Measurements from ENCODE around the gene DNASE1. TPM values are rescaled to one million over a fixed set of nuclear protein-coding genes. Genes with fewer than 3 reads are reported as not detected.
"Not testable (repeated sequence)": the region's sequence is repeated elsewhere in the genome, so short reads cannot be mapped to it uniquely, and the experiment has no call there.

Gene DNASE1, protein sequence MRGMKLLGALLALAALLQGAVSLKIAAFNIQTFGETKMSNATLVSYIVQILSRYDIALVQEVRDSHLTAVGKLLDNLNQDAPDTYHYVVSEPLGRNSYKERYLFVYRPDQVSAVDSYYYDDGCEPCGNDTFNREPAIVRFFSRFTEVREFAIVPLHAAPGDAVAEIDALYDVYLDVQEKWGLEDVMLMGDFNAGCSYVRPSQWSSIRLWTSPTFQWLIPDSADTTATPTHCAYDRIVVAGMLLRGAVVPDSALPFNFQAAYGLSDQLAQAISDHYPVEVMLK
- total RNA-seq = 1 to 10 TPM; 3.7 to 4.2 (median 3.9) TPM

DNA sequence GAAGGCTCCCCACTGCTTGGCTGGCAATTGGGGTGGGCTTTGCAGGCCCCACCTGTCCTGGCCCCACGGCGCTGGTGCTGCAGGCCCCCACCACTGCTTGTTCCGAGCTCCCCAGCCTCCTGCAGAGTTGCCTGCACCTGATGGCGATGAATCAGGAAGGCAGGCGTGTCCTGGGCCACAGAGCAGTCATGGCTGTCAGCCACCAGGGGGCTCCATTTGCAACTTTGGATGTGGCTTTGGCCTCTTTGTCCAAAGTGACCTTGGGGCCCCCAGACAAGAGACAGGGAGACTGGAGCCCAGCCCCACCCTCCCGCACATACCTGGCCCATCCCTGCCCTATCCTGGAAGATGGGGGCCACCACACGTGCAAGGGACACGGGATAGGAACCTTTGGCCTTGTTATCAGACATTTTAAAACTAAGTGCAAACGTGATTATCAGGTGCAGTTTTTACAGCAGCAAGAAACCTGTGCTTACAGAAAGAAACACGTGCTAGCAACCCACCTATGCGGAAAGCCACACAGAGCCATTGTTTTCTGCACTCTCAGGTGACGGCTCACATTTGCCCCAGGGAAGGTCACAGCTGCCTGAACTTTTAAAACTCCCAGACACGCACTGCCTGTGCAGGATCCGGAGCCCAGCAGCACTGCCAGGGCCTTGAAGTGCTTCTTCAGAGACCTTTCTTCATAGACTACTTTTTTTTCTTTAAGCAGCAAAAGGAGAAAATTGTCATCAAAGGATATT, at the start of gene DNASE1:
TSS of gene DNASE1 (plus strand) at position 443 of the 743 bp plus-strand sequence. CDS start 683 bp downstream, outside the sequence.
- H3K27me3 Mint-ChIP-seq (ENCODE audit: low read depth) = no peaks in the 10 kb centered on the region
- ATAC-seq (peak; percentile 64 to 72), DNase-seq (peak; percentile 44)
- H3K4me3 Mint-ChIP-seq = no peak within 1 kb of the TSS
- H3K4me1 Mint-ChIP-seq (ENCODE audit: low read depth) = peaks cover 3% of the 10 kb centered on the region
- no peaks in the 10 kb centered on the region for H3K9me3 Mint-ChIP-seq
- peaks cover 19% of the 10 kb centered on the region for H3K36me3 Mint-ChIP-seq (ENCODE audit: insufficient read depth)

DNA sequence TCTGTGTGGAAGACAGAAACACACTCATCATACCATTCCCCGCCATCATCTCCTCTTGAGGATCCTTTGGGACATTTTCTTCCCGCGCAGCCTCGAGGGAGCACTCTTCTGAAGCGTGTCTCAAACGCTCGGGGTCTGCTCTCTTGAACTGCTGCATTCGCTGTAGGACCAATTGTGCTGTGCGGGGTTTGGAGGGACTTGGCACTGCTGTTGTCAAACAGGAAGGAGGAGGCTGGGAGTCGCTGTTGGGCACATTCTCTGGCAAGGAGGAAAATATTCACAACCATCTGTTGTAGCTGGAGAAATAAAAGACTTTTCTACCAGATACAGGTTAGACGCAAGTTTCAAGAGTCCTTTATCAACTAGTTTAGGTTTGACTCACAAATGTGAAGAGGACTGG, 48.0 kb upstream of the DNASE1 start:
- Mint-ChIP-seq H3K4me3 (no peak overlapping the region), H3K36me3 (ENCODE audit: insufficient read depth) (peaks cover 22% of the 10 kb centered on the region), H3K9me3 (no peaks in the 10 kb centered on the region), H3K4me1 (ENCODE audit: low read depth) (peaks cover 10% of the 10 kb centered on the region), H3K27me3 (ENCODE audit: low read depth) (no peaks in the 10 kb centered on the region)
- no peak for ATAC-seq
- no peak for DNase-seq

DNA sequence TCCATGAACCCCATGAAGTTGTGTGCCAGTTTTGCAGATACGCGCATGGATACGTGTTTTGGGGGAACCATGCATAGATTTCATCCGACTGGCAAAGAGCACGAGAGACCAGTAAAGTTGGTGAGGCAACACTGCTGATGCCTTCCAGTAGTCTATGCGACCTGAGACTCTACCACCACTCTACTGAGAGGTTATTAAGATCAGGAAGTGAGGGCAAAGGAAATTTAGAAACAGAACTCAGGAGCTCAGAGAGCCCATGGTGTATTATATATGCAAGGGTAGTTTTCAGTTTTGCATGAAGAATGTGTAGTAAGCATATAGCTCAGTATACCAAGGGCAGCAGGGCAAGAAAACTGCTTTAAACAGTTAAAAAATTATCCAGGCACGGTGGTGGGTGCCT, 47.3 kb upstream of the DNASE1 start:
- no peak for ATAC-seq

GRCh38 chr16:3607634-3608033, 46.9 kb upstream of the DNASE1 start:
- Mint-ChIP-seq H3K4me3 (no peak overlapping the region), H3K27me3 (ENCODE audit: low read depth) (no peaks in the 10 kb centered on the region), H3K36me3 (ENCODE audit: insufficient read depth) (peaks cover 13% of the 10 kb centered on the region), H3K4me1 (ENCODE audit: low read depth) (peaks cover 17% of the 10 kb centered on the region), H3K9me3 (no peaks in the 10 kb centered on the region)
- ATAC-seq = no peak
- no peak for DNase-seq

More for the DNA sequence above, 47.3 kb upstream of the DNASE1 start:
- DNase-seq = no peak
- Mint-ChIP-seq H3K9me3 (no peaks in the 10 kb centered on the region), H3K4me1 (ENCODE audit: low read depth) (peaks cover 15% of the 10 kb centered on the region), H3K4me3 (no peak overlapping the region), H3K27me3 (ENCODE audit: low read depth) (no peaks in the 10 kb centered on the region), H3K36me3 (ENCODE audit: insufficient read depth) (peaks cover 15% of the 10 kb centered on the region)

- ATAC-seq = no peak
- H3K36me3 Mint-ChIP-seq (ENCODE audit: insufficient read depth) = peaks cover 13% of the 10 kb centered on the region
- peaks cover 22% of the 10 kb centered on the region for H3K4me1 Mint-ChIP-seq (ENCODE audit: low read depth)
- H3K27me3 Mint-ChIP-seq (ENCODE audit: low read depth) = no peaks in the 10 kb centered on the region
- no peaks in the 10 kb centered on the region for H3K9me3 Mint-ChIP-seq
- no peak overlapping the region for H3K4me3 Mint-ChIP-seq
- no peak for DNase-seq
These were observed 46.4 kb upstream of the DNASE1 start for GRCh38 chr16:3608069-3608468.

GRCh38 chr16:3608976-3609375, 45.5 kb upstream of the DNASE1 start:
- peaks cover 12% of the 10 kb centered on the region for H3K36me3 Mint-ChIP-seq (ENCODE audit: insufficient read depth)
- ATAC-seq; DNase-seq; H3K27me3 Mint-ChIP-seq (ENCODE audit: low read depth); H3K9me3 Mint-ChIP-seq; H3K4me3 Mint-ChIP-seq: not testable (repeated sequence)
- peaks cover 28% of the 10 kb centered on the region for H3K4me1 Mint-ChIP-seq (ENCODE audit: low read depth)

DNA sequence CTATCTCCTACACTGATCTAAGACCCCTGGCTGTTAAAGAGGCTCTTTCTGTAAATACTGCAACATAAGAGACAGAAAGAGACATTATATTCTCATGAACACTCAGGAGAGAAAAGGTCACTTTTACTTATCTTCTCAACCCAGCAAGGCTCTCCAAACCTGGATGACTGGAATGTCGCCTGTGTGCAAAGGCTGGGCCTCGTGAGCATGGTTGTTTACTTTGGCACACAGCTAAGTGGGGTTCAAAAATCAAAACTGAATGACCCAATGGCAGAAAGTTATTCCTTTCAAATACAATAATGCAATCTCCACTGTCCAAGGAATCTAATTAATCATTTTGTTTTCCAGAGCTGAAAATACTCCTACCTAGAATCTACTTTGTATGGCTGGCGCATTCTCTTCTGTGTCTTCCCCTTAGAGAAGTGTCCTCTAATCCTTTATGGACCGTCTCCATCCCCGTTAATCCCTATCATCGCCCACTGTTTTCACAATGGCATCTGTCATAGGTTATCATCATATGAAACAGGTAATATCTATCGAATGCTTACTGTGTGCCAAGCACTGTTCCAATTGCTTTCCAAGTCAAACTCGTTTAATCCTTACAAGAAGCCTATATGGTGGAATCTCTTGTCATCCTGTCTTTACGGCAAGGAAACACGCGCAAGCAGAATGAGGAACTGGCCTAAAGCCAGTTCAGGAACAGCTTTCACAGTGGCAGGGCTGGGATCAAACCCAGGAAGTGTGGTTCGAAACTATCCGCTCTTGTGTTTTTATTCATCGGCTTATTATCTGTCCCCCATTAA, 44.4 kb upstream of the DNASE1 start:
- no peaks in the 10 kb centered on the region for H3K27me3 Mint-ChIP-seq (ENCODE audit: low read depth)
- no peaks in the 10 kb centered on the region for H3K9me3 Mint-ChIP-seq
- DNase-seq = no peak
- H3K4me3 Mint-ChIP-seq = peak overlapping the region; percentile 98
- H3K36me3 Mint-ChIP-seq (ENCODE audit: insufficient read depth) = peaks cover 15% of the 10 kb centered on the region
- peaks cover 35% of the 10 kb centered on the region for H3K4me1 Mint-ChIP-seq (ENCODE audit: low read depth)
- ATAC-seq = no peak

- peaks cover 40% of the 10 kb centered on the region for H3K4me1 Mint-ChIP-seq (ENCODE audit: low read depth)
These were observed 43.8 kb upstream of the DNASE1 start for GRCh38 chr16:3610698-3611145.

DNA sequence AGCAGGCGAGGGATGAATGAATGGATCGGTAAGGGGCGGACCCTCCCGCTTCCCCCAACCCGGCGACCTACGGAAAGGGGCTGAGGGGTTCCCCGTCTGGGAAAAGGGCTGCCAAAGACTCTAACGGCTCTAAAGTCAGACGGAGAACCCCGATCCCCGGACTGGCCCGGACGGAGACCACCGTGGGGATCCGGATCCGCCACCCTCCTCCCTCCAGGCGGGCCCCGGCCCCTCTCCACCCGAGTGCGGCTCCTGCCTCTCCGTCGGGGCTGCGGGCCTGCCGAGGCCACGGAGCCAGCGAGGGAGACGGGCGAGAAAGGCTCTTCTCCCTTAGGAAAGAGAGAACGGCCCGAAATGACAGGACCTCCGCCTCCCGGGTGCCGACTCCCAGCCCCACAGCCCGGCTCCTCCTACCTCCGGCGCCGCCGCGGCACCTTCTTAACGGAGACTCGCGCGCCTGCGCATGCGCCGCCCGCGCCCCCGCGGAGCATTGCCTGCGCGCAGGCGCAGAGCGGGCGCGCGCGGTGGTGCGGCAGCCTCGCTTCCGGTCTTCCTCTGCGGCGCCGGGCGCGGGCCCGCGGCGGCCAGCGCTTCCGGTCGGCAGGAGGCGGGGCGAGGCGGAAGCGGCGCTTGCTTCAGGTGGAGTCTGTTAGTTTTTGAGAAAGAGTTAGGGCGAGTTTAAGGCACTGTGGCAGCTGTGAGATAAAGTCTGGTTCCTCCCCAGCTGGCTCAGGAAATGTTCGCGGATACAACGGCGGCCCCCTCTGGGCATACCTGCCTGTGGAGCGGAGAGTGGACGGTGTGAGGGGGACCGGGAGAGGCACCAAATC, 43.1 kb upstream of the DNASE1 start, which contains the start of gene SLX4:
TSS of gene SLX4 (minus strand) at position 461 of the 830 bp plus-strand sequence. CDS start 2,642 bp downstream, outside the sequence.
- Mint-ChIP-seq H3K36me3 (ENCODE audit: insufficient read depth) (peaks cover 11% of the 10 kb centered on the region), H3K4me3 (peak within 1 kb of the TSS; percentile 98), H3K4me1 (ENCODE audit: low read depth) (peaks cover 42% of the 10 kb centered on the region), H3K27me3 (ENCODE audit: low read depth) (no peaks in the 10 kb centered on the region), H3K9me3 (no peaks in the 10 kb centered on the region)
- DNase-seq = peak; percentile 86
- ATAC-seq = peak; percentile 91 to 92

More at GRCh38 chr16:3610698-3611145, 43.8 kb upstream of the DNASE1 start:
- no peaks in the 10 kb centered on the region for H3K27me3 Mint-ChIP-seq (ENCODE audit: low read depth)
- peaks cover 15% of the 10 kb centered on the region for H3K36me3 Mint-ChIP-seq (ENCODE audit: insufficient read depth)
- no peaks in the 10 kb centered on the region for H3K9me3 Mint-ChIP-seq
- peak overlapping the region; percentile 98 for H3K4me3 Mint-ChIP-seq
- DNase-seq = no peak
- no peak for ATAC-seq

- no peak for DNase-seq
- Mint-ChIP-seq H3K4me1 (ENCODE audit: low read depth) (peaks cover 47% of the 10 kb centered on the region), H3K4me3 (peak overlapping the region; percentile 98), H3K36me3 (ENCODE audit: insufficient read depth) (peaks cover 12% of the 10 kb centered on the region), H3K27me3 (ENCODE audit: low read depth) (no peaks in the 10 kb centered on the region), H3K9me3 (no peaks in the 10 kb centered on the region)
- no peak for ATAC-seq
These were observed 41.7 kb upstream of the DNASE1 start for GRCh38 chr16:3612510-3613466.

DNA sequence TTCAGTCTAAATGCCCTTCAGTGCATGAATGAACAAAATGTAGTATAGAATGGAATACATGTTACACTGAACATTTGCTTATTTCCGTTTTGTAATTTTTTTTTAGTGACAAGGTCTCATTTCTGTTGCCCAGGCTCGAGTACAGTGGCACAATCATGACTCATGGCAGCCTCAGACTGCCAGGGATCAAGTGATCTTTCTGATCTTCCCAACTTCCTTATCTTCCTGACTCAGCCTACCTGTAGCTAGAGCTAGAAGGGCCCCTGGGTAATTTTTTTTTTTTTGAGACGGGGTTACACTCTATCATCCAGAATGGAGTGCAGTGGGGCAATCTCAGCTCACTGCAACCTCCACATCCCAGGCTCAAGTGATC, 35.7 kb upstream of the DNASE1 start:
- H3K36me3 Mint-ChIP-seq (ENCODE audit: insufficient read depth) = peaks cover 12% of the 10 kb centered on the region
- H3K27me3 Mint-ChIP-seq (ENCODE audit: low read depth) = no peaks in the 10 kb centered on the region
- no peak overlapping the region for H3K4me3 Mint-ChIP-seq
- ATAC-seq = no peak
- DNase-seq = no peak
- H3K4me1 Mint-ChIP-seq (ENCODE audit: low read depth) = peaks cover 28% of the 10 kb centered on the region
- no peaks in the 10 kb centered on the region for H3K9me3 Mint-ChIP-seq

DNA sequence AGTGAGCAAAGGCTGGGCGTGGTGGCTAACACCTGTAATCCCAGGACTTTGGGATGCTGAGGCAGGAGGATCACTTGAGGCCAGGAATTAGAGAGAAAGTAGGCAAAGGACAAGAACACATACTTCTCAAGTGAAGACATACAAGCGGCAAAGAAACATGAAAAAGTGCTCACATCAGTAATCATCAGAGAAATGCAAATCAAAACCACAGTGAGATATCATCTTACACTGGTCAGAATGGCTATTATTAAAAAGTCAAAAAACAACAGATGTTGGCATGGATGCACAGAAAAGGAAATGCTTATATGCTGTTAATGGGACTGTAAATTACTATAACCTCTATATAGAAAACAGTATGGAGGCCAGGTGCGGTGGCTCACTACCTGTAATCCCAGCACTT, 30.8 kb upstream of the DNASE1 start:
- no peak overlapping the region for H3K4me3 Mint-ChIP-seq
- DNase-seq = no peak
- peaks cover 2% of the 10 kb centered on the region for H3K36me3 Mint-ChIP-seq (ENCODE audit: insufficient read depth)
- ATAC-seq = no peak
- peaks cover 29% of the 10 kb centered on the region for H3K4me1 Mint-ChIP-seq (ENCODE audit: low read depth)
- no peaks in the 10 kb centered on the region for H3K9me3 Mint-ChIP-seq
- H3K27me3 Mint-ChIP-seq (ENCODE audit: low read depth) = no peaks in the 10 kb centered on the region

- H3K9me3 Mint-ChIP-seq = no peaks in the 10 kb centered on the region
- peaks cover 2% of the 10 kb centered on the region for H3K36me3 Mint-ChIP-seq (ENCODE audit: insufficient read depth)
- ATAC-seq (no peak), DNase-seq (no peak)
- H3K27me3 Mint-ChIP-seq (ENCODE audit: low read depth) = no peaks in the 10 kb centered on the region
- H3K4me1 Mint-ChIP-seq (ENCODE audit: low read depth) = peaks cover 32% of the 10 kb centered on the region
- no peak overlapping the region for H3K4me3 Mint-ChIP-seq
These were observed 29.2 kb upstream of the DNASE1 start for GRCh38 chr16:3625331-3625730.

Data from activated T-cell treated with anti-CD3 and anti-CD28 coated beads, Interleukin-2, amount 50 U/mL, for 4 hours (primary cell).